IPS-18a (cell line): ENCODE results near the gene BUD31.
"Not testable (repeated sequence)": the region's sequence is repeated elsewhere in the genome, so short reads cannot be mapped to it uniquely, and the experiment has no call there.

ENCODE experiments used
- H3K27ac ChIP-seq: one replicate; pipeline ENCODE4 v1.5.1; 2013; ENCODE audit warnings: low read length
- H3K27me3 ChIP-seq: one replicate; pipeline ENCODE4 v1.6.1; 2013; ENCODE audit warnings: mild to moderate bottlenecking, low read length; ENCODE audit not compliant: control insufficient read depth, insufficient read depth
- H3K36me3 ChIP-seq: one replicate; pipeline ENCODE4 v1.6.1; 2013; ENCODE audit warnings: low read depth, low read length; ENCODE audit not compliant: control insufficient read depth
- H3K4me1 ChIP-seq: one replicate; pipeline ENCODE4 v1.6.1; 2013; ENCODE audit warnings: low read depth, low read length; ENCODE audit not compliant: control insufficient read depth
- H3K4me3 ChIP-seq: one replicate; pipeline ENCODE4 v1.5.1; 2013; ENCODE audit warnings: low read length
- H3K9ac ChIP-seq: one replicate; pipeline ENCODE4 v1.6.1; 2013; ENCODE audit warnings: mild to moderate bottlenecking, low read length, moderate library complexity
- H3K9me3 ChIP-seq: one replicate; pipeline ENCODE4 v1.6.1; 2013; ENCODE audit warnings: low read depth, low read length; ENCODE audit not compliant: control insufficient read depth

The BUD31 gene

GRCh38 chr7:99383791-99384370 lies 24.9 kb upstream of the BUD31 start:
- H3K9me3 ChIP-seq: no peaks in the 10 kb centered on the region
- H3K27ac ChIP-seq: no peak overlapping the region
- H3K9ac ChIP-seq: no peak overlapping the region
- peaks cover 7% of the 10 kb centered on the region for H3K36me3 ChIP-seq
- H3K4me1 ChIP-seq: no peaks in the 10 kb centered on the region
- H3K4me3 ChIP-seq: no peak overlapping the region
- H3K27me3 ChIP-seq: no peaks in the 10 kb centered on the region

- Histone ChIP-seq H3K27ac (no peak overlapping the region), H3K9ac (no peak overlapping the region), H3K36me3 (peaks cover 9% of the 10 kb centered on the region), H3K9me3 (no peaks in the 10 kb centered on the region), H3K27me3 (no peaks in the 10 kb centered on the region), H3K4me1 (no peaks in the 10 kb centered on the region), H3K4me3 (no peak overlapping the region)
These were observed 24.2 kb upstream of the BUD31 start for GRCh38 chr7:99384523-99384922.

GRCh38 chr7:99385564-99385963 lies 23.2 kb upstream of the BUD31 start:
- Histone ChIP-seq H3K9ac (no peak overlapping the region), H3K4me1 (no peaks in the 10 kb centered on the region), H3K9me3 (no peaks in the 10 kb centered on the region), H3K27me3 (no peaks in the 10 kb centered on the region), H3K4me3 (no peak overlapping the region), H3K27ac (no peak overlapping the region), H3K36me3 (peaks cover 12% of the 10 kb centered on the region)

- H3K27ac ChIP-seq: no peak overlapping the region
- no peaks in the 10 kb centered on the region for H3K4me1 ChIP-seq
- no peak overlapping the region for H3K4me3 ChIP-seq
- no peaks in the 10 kb centered on the region for H3K9me3 ChIP-seq
- peaks cover 12% of the 10 kb centered on the region for H3K36me3 ChIP-seq
- no peak overlapping the region for H3K9ac ChIP-seq
- H3K27me3 ChIP-seq: no peaks in the 10 kb centered on the region
These were observed 22.1 kb upstream of the BUD31 start for GRCh38 chr7:99386584-99387238.

- H3K36me3 ChIP-seq: peaks cover 12% of the 10 kb centered on the region
- H3K9ac ChIP-seq, H3K9me3 ChIP-seq, H3K4me1 ChIP-seq, H3K27ac ChIP-seq, H3K4me3 ChIP-seq, H3K27me3 ChIP-seq: not testable (repeated sequence)
These were observed 21.5 kb upstream of the BUD31 start for GRCh38 chr7:99387239-99387635.

GRCh38 chr7:99387912-99388311 lies 20.9 kb upstream of the BUD31 start:
- Histone ChIP-seq H3K4me3 (no peak overlapping the region), H3K27me3 (no peaks in the 10 kb centered on the region), H3K27ac (no peak overlapping the region), H3K9me3 (no peaks in the 10 kb centered on the region), H3K9ac (no peak overlapping the region), H3K4me1 (no peaks in the 10 kb centered on the region), H3K36me3 (peaks cover 12% of the 10 kb centered on the region)

- Histone ChIP-seq H3K27ac (no peak overlapping the region), H3K36me3 (peaks cover 13% of the 10 kb centered on the region), H3K27me3 (no peaks in the 10 kb centered on the region), H3K4me3 (no peak overlapping the region), H3K9me3 (no peaks in the 10 kb centered on the region), H3K9ac (no peak overlapping the region), H3K4me1 (peaks cover 3% of the 10 kb centered on the region)
These were observed 19.0 kb upstream of the BUD31 start for GRCh38 chr7:99389772-99390171.

- Histone ChIP-seq H3K4me1 (peaks cover 3% of the 10 kb centered on the region), H3K27ac (no peak overlapping the region), H3K9ac (no peak overlapping the region), H3K4me3 (no peak overlapping the region), H3K36me3 (peaks cover 26% of the 10 kb centered on the region), H3K9me3 (no peaks in the 10 kb centered on the region), H3K27me3 (no peaks in the 10 kb centered on the region)
These were observed 17.7 kb upstream of the BUD31 start for GRCh38 chr7:99390941-99391602.

- H3K36me3 ChIP-seq: peaks cover 32% of the 10 kb centered on the region
- no peaks in the 10 kb centered on the region for H3K9me3 ChIP-seq
- H3K9ac ChIP-seq: peak overlapping the region; percentile 55
- H3K4me1 ChIP-seq: peaks cover 3% of the 10 kb centered on the region
- H3K27ac ChIP-seq: no peak overlapping the region
- H3K4me3 ChIP-seq: peak overlapping the region; percentile 85
- H3K27me3 ChIP-seq: no peaks in the 10 kb centered on the region
These were observed 16.7 kb upstream of the BUD31 start for GRCh38 chr7:99392046-99392445.

- Histone ChIP-seq H3K27ac (peak overlapping the region; percentile 54), H3K36me3 (peaks cover 39% of the 10 kb centered on the region), H3K9me3 (no peaks in the 10 kb centered on the region), H3K4me1 (peaks cover 3% of the 10 kb centered on the region), H3K9ac (peak overlapping the region; percentile 55), H3K27me3 (no peaks in the 10 kb centered on the region), H3K4me3 (peak overlapping the region; percentile 85)
These were observed 16.0 kb upstream of the BUD31 start for GRCh38 chr7:99392659-99393354.

GRCh38 chr7:99393355-99394187 lies 15.2 kb upstream of the BUD31 start:
- H3K9ac ChIP-seq: peak overlapping the region; percentile 55
- H3K4me1 ChIP-seq: peaks cover 3% of the 10 kb centered on the region
- H3K36me3 ChIP-seq: peaks cover 37% of the 10 kb centered on the region
- H3K4me3 ChIP-seq: peak overlapping the region; percentile 85
- peak overlapping the region; percentile 54 for H3K27ac ChIP-seq
- no peaks in the 10 kb centered on the region for H3K27me3 ChIP-seq
- H3K9me3 ChIP-seq: no peaks in the 10 kb centered on the region
